ENCODE measurements around the gene KCNS3.

The KCNS3 gene

DNA sequence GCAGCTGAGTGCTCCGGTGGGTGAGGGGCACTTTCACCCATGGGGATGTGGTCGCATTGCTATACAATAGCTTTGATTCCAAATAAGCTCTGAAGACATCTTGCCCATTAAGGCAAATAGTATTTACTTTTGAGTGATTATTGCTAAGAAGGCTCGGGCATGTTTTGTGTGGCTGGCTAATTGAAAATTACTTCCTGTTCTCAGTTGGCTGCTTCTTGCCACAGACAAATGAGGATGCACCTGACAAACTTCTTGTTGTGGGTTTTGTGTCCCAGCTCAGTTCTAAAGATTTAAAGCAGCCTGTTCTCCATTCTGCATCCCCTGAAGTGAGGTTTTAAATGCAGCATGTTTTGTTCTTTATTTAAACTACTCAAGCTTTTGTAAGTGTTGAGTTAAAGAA is 88.3 kb downstream of the KCNS3 start:
- H3K9me3 ChIP-seq, result no peaks in the 10 kb centered on the region
- no peaks in the 10 kb centered on the region for H3K36me3 ChIP-seq
- no peaks in the 10 kb centered on the region; the same call in 1 of the 2 replicates for H3K27me3 ChIP-seq
- TF ChIP-seq, protein P1, sequence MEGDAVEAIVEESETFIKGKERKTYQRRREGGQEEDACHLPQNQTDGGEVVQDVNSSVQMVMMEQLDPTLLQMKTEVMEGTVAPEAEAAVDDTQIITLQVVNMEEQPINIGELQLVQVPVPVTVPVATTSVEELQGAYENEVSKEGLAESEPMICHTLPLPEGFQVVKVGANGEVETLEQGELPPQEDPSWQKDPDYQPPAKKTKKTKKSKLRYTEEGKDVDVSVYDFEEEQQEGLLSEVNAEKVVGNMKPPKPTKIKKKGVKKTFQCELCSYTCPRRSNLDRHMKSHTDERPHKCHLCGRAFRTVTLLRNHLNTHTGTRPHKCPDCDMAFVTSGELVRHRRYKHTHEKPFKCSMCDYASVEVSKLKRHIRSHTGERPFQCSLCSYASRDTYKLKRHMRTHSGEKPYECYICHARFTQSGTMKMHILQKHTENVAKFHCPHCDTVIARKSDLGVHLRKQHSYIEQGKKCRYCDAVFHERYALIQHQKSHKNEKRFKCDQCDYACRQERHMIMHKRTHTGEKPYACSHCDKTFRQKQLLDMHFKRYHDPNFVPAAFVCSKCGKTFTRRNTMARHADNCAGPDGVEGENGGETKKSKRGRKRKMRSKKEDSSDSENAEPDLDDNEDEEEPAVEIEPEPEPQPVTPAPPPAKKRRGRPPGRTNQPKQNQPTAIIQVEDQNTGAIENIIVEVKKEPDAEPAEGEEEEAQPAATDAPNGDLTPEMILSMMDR (IDR thresholded peaks at IDR 0.05; ENCODE audit: low read depth, low read length), result no peak
- H3K4me1 ChIP-seq, result no peaks in the 10 kb centered on the region
- DNase-seq, result no peak
- no peak overlapping the region for H3K4me3 ChIP-seq (ENCODE audit: low read depth, low read length)

DNA sequence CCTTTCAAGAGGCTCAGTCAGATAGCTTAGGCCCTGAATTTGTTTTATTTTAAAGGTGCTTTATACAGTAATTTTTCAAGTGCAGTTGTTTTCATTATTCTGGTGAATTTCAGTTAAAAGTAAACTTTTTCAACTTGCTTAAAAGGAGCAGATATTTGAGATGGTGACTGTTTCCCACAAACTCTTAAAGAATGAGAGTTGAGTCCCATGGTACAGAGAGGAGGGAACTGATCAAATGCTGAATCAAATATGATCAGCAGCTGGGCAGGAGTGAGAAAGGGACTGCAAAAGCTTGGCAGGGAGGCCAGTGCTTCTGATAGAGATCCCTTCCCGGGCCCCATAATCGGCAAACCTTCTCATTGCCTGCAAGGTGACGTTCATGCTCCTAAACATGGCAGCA is 91.2 kb downstream of the KCNS3 start:
- Histone ChIP-seq H3K36me3 (no peaks in the 10 kb centered on the region), H3K4me3 (ENCODE audit: low read depth, low read length) (no peak overlapping the region), H3K9me3 (no peaks in the 10 kb centered on the region), H3K4me1 (no peaks in the 10 kb centered on the region), H3K27me3 (no peaks in the 10 kb centered on the region; the same call in 1 of the 2 replicates)
- TF ChIP-seq, protein P1 (IDR thresholded peaks at IDR 0.05; ENCODE audit: low read depth, low read length), result no peak
- DNase-seq, result no peak

DNA sequence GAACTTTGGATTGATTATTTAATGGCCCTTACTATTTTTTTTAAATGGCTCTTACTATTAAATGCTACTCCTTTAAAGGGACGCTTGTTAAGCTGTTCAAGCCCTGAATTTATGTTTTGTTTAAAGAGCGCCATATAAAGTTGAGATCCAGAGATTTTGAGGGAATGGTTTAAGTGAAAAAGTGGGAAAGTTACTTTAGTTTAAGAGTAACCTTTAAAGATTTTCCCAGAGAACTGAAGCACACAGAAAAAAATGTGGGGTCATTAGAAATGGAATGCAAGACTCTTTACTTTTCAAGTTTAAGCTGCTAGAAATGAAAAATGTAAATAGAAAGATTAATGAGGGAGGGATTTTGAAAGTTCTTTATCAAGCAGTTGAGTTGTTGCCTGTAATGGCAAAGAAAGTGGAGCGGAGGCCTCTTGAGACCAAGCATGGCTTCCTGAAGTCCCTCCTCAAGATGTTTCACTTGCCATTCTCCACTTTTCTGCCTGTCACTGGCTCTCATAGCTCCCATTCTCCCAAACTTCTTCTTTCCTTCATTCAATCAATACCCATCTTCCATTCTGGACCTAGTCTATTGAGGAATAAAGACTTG is 93.2 kb downstream of the KCNS3 start:
- H3K27me3 ChIP-seq, result no peaks in the 10 kb centered on the region
- no peaks in the 10 kb centered on the region for H3K36me3 ChIP-seq
- TF ChIP-seq, protein P1 (IDR thresholded peaks at IDR 0.05; ENCODE audit: low read depth, low read length), result no peak
- H3K9me3 ChIP-seq, result no peaks in the 10 kb centered on the region
- H3K4me3 ChIP-seq (ENCODE audit: low read depth, low read length), result no peak overlapping the region
- DNase-seq, result no peak
- H3K4me1 ChIP-seq, result no peaks in the 10 kb centered on the region

DNA sequence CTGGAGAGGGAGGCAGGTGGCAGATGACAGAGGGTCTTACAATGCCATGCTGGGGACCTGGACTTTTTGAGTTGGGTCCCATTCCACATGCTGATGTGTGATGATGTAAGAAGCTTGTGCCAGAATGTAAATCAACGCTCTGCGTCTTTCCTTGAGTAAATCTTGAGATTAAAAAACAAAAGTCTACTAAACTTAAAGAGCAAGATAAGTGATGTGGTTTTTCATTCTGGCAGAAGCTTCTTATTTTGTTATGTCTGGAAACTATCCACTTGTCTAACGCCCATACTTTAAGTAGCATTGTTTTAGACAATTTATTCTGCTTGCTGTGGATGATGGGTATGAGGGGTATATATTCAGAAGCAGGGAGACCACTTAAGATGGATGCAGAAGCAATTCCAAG is 94.5 kb downstream of the KCNS3 start:
- Histone ChIP-seq H3K4me3 (ENCODE audit: low read depth, low read length) (no peak overlapping the region), H3K9me3 (no peaks in the 10 kb centered on the region), H3K27me3 (no peaks in the 10 kb centered on the region), H3K4me1 (no peaks in the 10 kb centered on the region), H3K36me3 (no peaks in the 10 kb centered on the region)
- DNase-seq, result no peak
- TF ChIP-seq, protein P1 (IDR thresholded peaks at IDR 0.05; ENCODE audit: low read depth, low read length), result no peak

DNA sequence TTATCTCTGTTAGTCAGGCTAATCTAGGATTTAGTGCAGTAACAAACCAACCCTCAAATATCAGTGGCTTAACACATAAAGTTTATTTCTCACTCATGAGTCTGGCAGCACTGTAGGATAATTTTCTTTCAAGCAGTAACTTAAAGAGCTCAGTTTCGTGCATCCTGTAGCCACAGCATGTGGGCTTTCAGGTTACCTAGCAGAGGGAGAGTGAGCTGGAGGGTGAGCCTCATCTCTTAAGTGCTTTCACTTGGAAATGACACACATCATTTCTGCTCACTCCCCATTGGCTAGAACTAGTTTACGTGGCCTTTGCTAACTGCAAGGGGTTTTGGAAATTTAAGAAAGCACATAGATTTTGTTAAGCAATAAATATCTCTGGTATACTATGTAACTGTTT is 96.9 kb downstream of the KCNS3 start:
- Histone ChIP-seq H3K27me3 (no peaks in the 10 kb centered on the region), H3K9me3 (no peaks in the 10 kb centered on the region), H3K4me3 (ENCODE audit: low read depth, low read length) (no peak overlapping the region), H3K4me1 (no peaks in the 10 kb centered on the region), H3K36me3 (no peaks in the 10 kb centered on the region)
- TF ChIP-seq, protein P1 (IDR thresholded peaks at IDR 0.05; ENCODE audit: low read depth, low read length), result no peak
- DNase-seq, result no peak

DNA sequence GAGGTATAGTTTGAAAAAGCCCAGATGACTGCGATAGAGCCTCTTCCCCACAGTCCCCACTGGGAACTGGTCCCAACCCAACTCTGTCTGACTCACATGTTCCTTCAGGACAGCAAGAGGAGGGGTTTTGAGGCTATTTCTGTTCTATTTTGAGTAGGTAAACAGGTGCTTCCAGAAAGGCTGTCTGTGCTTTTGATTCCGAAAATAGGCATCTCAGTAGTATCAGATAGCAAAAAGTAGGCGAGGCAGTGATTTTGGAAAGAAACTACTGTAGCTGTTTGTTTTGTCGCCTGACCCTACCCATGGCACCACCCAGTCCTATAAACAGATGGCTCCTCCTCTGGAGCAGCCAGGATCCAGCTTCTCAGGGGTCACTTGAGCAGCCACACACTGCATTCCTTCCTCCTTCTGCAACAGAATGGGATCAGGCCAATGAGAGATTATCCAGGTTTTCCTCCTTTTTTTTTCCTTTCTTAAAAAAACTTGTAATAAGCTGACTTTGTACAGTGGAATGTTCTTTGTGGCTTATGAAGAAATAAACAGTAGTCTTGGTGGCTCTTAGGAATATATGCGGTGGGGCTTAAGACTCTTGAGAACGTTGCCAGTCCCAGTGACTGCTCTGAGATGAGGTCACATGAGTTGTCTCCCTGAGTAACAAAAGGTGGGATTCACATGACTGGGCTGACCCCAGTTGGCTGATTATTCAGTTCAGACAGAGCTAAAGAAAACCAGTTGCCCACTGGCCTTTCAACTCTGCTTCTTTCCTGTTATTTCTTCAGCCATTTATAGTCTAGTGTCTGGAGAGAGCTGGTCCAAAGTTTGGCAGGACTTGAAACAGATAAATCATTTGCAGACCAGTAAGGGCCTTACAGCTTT is 98.6 kb downstream of the KCNS3 start:
- TF ChIP-seq, protein P1 (IDR thresholded peaks at IDR 0.05; ENCODE audit: low read depth, low read length), result no peak
- H3K27me3 ChIP-seq, result no peaks in the 10 kb centered on the region
- no peak for DNase-seq
- no peak overlapping the region for H3K4me3 ChIP-seq (ENCODE audit: low read depth, low read length)
- no peaks in the 10 kb centered on the region for H3K36me3 ChIP-seq
- H3K9me3 ChIP-seq, result no peaks in the 10 kb centered on the region
- no peaks in the 10 kb centered on the region for H3K4me1 ChIP-seq
